ENCODE data around the gene DNER. TPM values are rescaled to one million over a fixed set of nuclear protein-coding genes. Genes with fewer than 3 reads are reported as not detected.
"Not testable (repeated sequence)": the region's sequence is repeated elsewhere in the genome, so short reads cannot be mapped to it uniquely, and the experiment has no call there.

DNER gene
- total and polyA plus RNA-seq, 4 donors, result 0.01 TPM; not detected in 3

DNA sequence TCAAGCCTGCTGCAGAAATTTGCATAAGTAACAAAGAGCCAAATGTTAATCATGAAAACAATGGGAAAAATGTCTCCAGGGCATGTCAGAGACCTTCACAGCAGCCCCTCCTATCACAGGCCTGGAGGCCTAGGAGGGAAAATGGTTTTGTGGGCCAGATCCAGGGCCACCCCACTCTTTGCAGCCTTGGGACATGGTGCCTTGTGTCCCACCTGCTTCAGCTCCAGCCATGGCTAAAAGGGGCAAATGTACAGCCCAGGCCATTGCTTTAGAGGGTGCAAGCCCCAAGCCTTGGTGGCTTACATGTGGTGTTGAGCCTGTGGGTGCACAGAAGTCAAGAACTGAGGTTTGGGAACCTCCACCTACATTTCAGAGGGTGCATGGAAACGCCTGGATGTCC, 20.5 kb downstream of the DNER start:
- 63% methylated on average over 1 of the region's 1 CpG for WGBS
- H3K4me3 ChIP-seq (ENCODE audit: low read depth in 1 of 3, low read length in 3 of 3), result not testable (repeated sequence)

DNA sequence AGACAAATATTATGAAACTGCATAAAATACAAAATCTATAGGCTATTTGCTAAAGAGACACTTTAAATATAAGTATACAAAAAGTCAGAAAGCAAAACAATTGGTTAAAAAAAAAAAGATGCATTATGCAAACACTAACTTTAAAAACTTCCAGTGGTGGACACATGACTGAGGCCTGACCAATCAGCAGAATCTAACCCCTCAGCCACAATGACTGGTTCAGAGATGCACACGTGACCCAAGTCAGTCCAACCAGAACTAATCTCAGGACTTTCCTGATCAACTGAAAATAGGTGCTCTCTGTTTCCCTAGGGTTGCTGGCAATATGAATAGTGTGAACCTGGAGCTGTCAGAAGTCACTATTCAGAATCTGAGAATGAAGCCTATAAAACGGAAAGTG, 22.7 kb downstream of the DNER start:
- Histone ChIP-seq H3K27ac (ENCODE audit: low read depth in 1 of 2, low read length in 2 of 2) (no peak overlapping the region), H3K27me3 (ENCODE audit: control insufficient read depth in 4 of 4, insufficient read depth in 4 of 4, low read length in 3 of 4) (peaks cover 0 to 4% (median 0%) of the 10 kb centered on the region in 4 donors), H3K36me3 (ENCODE audit: control insufficient read depth in 4 of 4, insufficient read depth in 3 of 4, low read depth in 1 of 4, low read length in 3 of 4) (no peaks in the 10 kb centered on the region), H3K4me3 (ENCODE audit: low read depth in 1 of 3, low read length in 3 of 3) (no peak overlapping the region), H3K9me3 (ENCODE audit: control insufficient read depth in 4 of 4, low read length in 3 of 4) (no peaks in the 10 kb centered on the region), H3K9ac (ENCODE audit: low read depth in 1 of 2, low read length in 2 of 2) (no peak overlapping the region), H3K4me1 (ENCODE audit: control insufficient read depth in 4 of 4, insufficient read depth in 4 of 4, low read length in 3 of 4) (no peaks in the 10 kb centered on the region)
- TF ChIP-seq GABPA (IDR thresholded peaks at IDR 0.05 in 1 of 2, conservative IDR thresholded peaks at IDR 0.05 in 1 of 2), result no peak
- TF ChIP-seq FOXA1 (IDR thresholded peaks at IDR 0.05), result no peak
- TF ChIP-seq, protein P1, sequence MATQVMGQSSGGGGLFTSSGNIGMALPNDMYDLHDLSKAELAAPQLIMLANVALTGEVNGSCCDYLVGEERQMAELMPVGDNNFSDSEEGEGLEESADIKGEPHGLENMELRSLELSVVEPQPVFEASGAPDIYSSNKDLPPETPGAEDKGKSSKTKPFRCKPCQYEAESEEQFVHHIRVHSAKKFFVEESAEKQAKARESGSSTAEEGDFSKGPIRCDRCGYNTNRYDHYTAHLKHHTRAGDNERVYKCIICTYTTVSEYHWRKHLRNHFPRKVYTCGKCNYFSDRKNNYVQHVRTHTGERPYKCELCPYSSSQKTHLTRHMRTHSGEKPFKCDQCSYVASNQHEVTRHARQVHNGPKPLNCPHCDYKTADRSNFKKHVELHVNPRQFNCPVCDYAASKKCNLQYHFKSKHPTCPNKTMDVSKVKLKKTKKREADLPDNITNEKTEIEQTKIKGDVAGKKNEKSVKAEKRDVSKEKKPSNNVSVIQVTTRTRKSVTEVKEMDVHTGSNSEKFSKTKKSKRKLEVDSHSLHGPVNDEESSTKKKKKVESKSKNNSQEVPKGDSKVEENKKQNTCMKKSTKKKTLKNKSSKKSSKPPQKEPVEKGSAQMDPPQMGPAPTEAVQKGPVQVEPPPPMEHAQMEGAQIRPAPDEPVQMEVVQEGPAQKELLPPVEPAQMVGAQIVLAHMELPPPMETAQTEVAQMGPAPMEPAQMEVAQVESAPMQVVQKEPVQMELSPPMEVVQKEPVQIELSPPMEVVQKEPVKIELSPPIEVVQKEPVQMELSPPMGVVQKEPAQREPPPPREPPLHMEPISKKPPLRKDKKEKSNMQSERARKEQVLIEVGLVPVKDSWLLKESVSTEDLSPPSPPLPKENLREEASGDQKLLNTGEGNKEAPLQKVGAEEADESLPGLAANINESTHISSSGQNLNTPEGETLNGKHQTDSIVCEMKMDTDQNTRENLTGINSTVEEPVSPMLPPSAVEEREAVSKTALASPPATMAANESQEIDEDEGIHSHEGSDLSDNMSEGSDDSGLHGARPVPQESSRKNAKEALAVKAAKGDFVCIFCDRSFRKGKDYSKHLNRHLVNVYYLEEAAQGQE (IDR thresholded peaks at IDR 0.05), result no peak
- DNase-seq (ENCODE audit: low spot score), result no peak
- WGBS, result 64% methylated on average over 2 of the region's 2 CpGs

More for the DNA sequence above, 20.5 kb downstream of the DNER start:
- H3K4me1 ChIP-seq (ENCODE audit: control insufficient read depth in 4 of 4, insufficient read depth in 4 of 4, low read length in 3 of 4); DNase-seq (ENCODE audit: low spot score); H3K27me3 ChIP-seq (ENCODE audit: control insufficient read depth in 4 of 4, insufficient read depth in 4 of 4, low read length in 3 of 4); H3K9me3 ChIP-seq (ENCODE audit: control insufficient read depth in 4 of 4, low read length in 3 of 4); H3K9ac ChIP-seq (ENCODE audit: low read depth in 1 of 2, low read length in 2 of 2); H3K27ac ChIP-seq (ENCODE audit: low read depth in 1 of 2, low read length in 2 of 2); H3K36me3 ChIP-seq (ENCODE audit: control insufficient read depth in 4 of 4, insufficient read depth in 3 of 4, low read depth in 1 of 4, low read length in 3 of 4): not testable (repeated sequence)

DNA sequence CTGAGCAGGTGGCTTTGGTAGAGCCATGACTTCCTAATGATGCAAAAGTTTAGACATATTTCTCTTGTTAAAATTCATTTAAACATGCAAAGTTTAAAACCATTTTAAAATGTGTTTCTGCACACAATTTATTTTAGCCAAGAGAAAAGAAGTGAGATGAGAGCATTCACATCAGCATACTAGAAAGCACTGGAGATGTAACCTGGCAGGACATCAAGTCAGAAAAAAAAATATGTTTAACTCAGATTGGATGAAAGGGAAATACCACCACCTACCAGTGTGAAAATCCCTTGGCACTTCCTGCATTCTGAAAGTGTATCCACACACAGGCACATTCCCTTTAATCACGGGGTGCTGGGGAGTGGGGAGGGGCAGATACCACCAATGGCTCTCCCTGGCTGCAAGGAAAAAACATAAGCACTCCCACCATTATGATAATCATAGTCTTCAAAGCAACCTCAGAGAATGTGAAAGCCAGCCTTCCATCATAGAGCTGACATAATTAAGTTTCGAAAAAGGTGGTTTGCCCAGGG, 25.0 kb downstream of the DNER start:
- WGBS, result 55% methylated on average over 2 of the region's 2 CpGs
- Histone ChIP-seq H3K36me3 (ENCODE audit: control insufficient read depth in 4 of 4, insufficient read depth in 3 of 4, low read depth in 1 of 4, low read length in 3 of 4) (no peaks in the 10 kb centered on the region), H3K4me3 (ENCODE audit: low read depth in 1 of 3, low read length in 3 of 3) (no peak overlapping the region), H3K27ac (ENCODE audit: low read depth in 1 of 2, low read length in 2 of 2) (no peak overlapping the region), H3K27me3 (ENCODE audit: control insufficient read depth in 4 of 4, insufficient read depth in 4 of 4, low read length in 3 of 4) (peaks cover 0 to 4% (median 0%) of the 10 kb centered on the region in 4 donors), H3K4me1 (ENCODE audit: control insufficient read depth in 4 of 4, insufficient read depth in 4 of 4, low read length in 3 of 4) (no peaks in the 10 kb centered on the region), H3K9me3 (ENCODE audit: control insufficient read depth in 4 of 4, low read length in 3 of 4) (no peaks in the 10 kb centered on the region), H3K9ac (ENCODE audit: low read depth in 1 of 2, low read length in 2 of 2) (no peak overlapping the region)
- no peak for DNase-seq (ENCODE audit: low spot score)
- TF ChIP-seq TAF1 (conservative IDR thresholded peaks at IDR 0.05) (no peak), SP1 (IDR thresholded peaks at IDR 0.05) (no peak)
- TF ChIP-seq, protein P2, sequence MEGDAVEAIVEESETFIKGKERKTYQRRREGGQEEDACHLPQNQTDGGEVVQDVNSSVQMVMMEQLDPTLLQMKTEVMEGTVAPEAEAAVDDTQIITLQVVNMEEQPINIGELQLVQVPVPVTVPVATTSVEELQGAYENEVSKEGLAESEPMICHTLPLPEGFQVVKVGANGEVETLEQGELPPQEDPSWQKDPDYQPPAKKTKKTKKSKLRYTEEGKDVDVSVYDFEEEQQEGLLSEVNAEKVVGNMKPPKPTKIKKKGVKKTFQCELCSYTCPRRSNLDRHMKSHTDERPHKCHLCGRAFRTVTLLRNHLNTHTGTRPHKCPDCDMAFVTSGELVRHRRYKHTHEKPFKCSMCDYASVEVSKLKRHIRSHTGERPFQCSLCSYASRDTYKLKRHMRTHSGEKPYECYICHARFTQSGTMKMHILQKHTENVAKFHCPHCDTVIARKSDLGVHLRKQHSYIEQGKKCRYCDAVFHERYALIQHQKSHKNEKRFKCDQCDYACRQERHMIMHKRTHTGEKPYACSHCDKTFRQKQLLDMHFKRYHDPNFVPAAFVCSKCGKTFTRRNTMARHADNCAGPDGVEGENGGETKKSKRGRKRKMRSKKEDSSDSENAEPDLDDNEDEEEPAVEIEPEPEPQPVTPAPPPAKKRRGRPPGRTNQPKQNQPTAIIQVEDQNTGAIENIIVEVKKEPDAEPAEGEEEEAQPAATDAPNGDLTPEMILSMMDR (IDR thresholded peaks at IDR 0.05; ENCODE audit: low read depth, low read length, missing input control), result no peak

DNA sequence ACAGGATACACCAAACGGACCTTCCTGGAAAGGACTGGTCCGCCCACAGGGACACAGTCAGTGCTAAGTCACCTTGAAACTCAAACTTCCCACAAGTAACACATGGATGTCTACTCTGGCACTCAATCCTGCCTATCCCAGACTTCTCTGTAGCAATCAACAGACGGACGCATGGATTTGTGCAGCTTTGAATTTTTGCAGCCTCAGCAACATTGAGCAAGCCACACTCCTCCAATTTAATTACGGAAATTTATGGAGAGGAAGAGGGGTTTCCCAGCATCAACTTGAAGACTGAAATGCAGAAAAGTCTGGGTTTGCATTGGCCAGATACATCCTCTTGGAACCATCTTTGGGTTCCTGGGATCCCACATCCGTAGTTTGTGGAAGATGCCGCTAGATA, 26.2 kb downstream of the DNER start:
- no peak overlapping the region for H3K9ac ChIP-seq (ENCODE audit: low read depth in 1 of 2, low read length in 2 of 2)
- DNase-seq (ENCODE audit: low spot score), result no peak
- no peaks in the 10 kb centered on the region for H3K36me3 ChIP-seq (ENCODE audit: control insufficient read depth in 4 of 4, insufficient read depth in 3 of 4, low read depth in 1 of 4, low read length in 3 of 4)
- no peak overlapping the region for H3K4me3 ChIP-seq (ENCODE audit: low read depth in 1 of 3, low read length in 3 of 3)
- H3K27ac ChIP-seq (ENCODE audit: low read depth in 1 of 2, low read length in 2 of 2), result no peak overlapping the region
- no peaks in the 10 kb centered on the region for H3K4me1 ChIP-seq (ENCODE audit: control insufficient read depth in 4 of 4, insufficient read depth in 4 of 4, low read length in 3 of 4)
- 84% methylated on average over 7 of the region's 7 CpGs for WGBS
- peaks cover 0 to 4% (median 0%) of the 10 kb centered on the region in 4 donors for H3K27me3 ChIP-seq (ENCODE audit: control insufficient read depth in 4 of 4, insufficient read depth in 4 of 4, low read length in 3 of 4)
- peaks cover 0 to 4% (median 0%) of the 10 kb centered on the region in 4 donors for H3K9me3 ChIP-seq (ENCODE audit: control insufficient read depth in 4 of 4, low read length in 3 of 4)
- no peak for TF ChIP-seq NR2F2 (IDR thresholded peaks at IDR 0.05)
- no peak for TF ChIP-seq FOXA1 (IDR thresholded peaks at IDR 0.05)
- no peak for TF ChIP-seq FOXA2 (IDR thresholded peaks at IDR 0.05)
- TF ChIP-seq TAF1 (conservative IDR thresholded peaks at IDR 0.05), result no peak
- TF ChIP-seq, protein P3, sequence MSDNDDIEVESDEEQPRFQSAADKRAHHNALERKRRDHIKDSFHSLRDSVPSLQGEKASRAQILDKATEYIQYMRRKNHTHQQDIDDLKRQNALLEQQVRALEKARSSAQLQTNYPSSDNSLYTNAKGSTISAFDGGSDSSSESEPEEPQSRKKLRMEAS (IDR thresholded peaks at IDR 0.05), result no peak
- no peak for TF ChIP-seq YY1 (IDR thresholded peaks at IDR 0.05)
- TF ChIP-seq, protein P4, sequence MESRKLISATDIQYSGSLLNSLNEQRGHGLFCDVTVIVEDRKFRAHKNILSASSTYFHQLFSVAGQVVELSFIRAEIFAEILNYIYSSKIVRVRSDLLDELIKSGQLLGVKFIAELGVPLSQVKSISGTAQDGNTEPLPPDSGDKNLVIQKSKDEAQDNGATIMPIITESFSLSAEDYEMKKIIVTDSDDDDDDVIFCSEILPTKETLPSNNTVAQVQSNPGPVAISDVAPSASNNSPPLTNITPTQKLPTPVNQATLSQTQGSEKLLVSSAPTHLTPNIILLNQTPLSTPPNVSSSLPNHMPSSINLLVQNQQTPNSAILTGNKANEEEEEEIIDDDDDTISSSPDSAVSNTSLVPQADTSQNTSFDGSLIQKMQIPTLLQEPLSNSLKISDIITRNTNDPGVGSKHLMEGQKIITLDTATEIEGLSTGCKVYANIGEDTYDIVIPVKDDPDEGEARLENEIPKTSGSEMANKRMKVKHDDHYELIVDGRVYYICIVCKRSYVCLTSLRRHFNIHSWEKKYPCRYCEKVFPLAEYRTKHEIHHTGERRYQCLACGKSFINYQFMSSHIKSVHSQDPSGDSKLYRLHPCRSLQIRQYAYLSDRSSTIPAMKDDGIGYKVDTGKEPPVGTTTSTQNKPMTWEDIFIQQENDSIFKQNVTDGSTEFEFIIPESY (IDR thresholded peaks at IDR 0.05), result no peak
- no peak for TF ChIP-seq JUND (IDR thresholded peaks at IDR 0.05)
- TF ChIP-seq GABPA (IDR thresholded peaks at IDR 0.05 in 1 of 2, conservative IDR thresholded peaks at IDR 0.05 in 1 of 2), result no peak
- TF ChIP-seq HNF4G (IDR thresholded peaks at IDR 0.05), result no peak
- TF ChIP-seq, protein P5, sequence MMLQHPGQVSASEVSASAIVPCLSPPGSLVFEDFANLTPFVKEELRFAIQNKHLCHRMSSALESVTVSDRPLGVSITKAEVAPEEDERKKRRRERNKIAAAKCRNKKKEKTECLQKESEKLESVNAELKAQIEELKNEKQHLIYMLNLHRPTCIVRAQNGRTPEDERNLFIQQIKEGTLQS (IDR thresholded peaks at IDR 0.05), result no peak
- no peak for TF ChIP-seq EGR1 (IDR thresholded peaks at IDR 0.05; ENCODE audit: low read depth in 2 of 2)
